SJCRH30 (cell line): Measurements from ENCODE around the gene UNKL. TPM values are rescaled to one million over a fixed set of nuclear protein-coding genes. Genes with fewer than 3 reads are reported as not detected.

Experiments used
- DNase-seq, 2 experiments: peaks; one replicate each; pipeline ENCODE4 v3.0.0-alpha.2; 2015 to 2020
- H3K27ac ChIP-seq: fragments of 250-450 bp; sonication (Bioruptor Pico); 2 replicates; pipeline ENCODE4 v1.5.1; 2020; ENCODE audit warnings: mild to moderate bottlenecking, moderate library complexity
- H3K27me3 ChIP-seq: fragments of 250-450 bp; sonication (Bioruptor Pico); 2 replicates; pipeline ENCODE4 v1.5.1; 2020; ENCODE audit warnings: mild to moderate bottlenecking, moderate library complexity
- H3K36me3 ChIP-seq: fragments of 250-450 bp; sonication (Bioruptor Pico); 2 replicates; pipeline ENCODE4 v1.5.1; 2020; ENCODE audit warnings: mild to moderate bottlenecking, moderate library complexity
- H3K4me1 ChIP-seq: fragments of 250-450 bp; sonication (Bioruptor Pico); 2 replicates; pipeline ENCODE4 v1.5.1; 2020; ENCODE audit warnings: mild to moderate bottlenecking, moderate library complexity
- H3K4me3 ChIP-seq: fragments of 250-450 bp; sonication (Bioruptor Pico); 2 replicates; pipeline ENCODE4 v1.5.1; 2020; ENCODE audit warnings: mild to moderate bottlenecking, moderate library complexity
- H3K9me3 ChIP-seq: fragments of 250-450 bp; sonication (Bioruptor Pico); replicated peaks from 2 replicates; pipeline ENCODE4 v1.5.1; 2020; ENCODE audit warnings: mild to moderate bottlenecking, moderate library complexity
- total RNA-seq: library from RNA; depleted of rRNA; stranded (reverse); fragments of >200 nt; shearing (Covaris generic); gene quantifications from 2 replicates; pipeline ENCODE4 v1.2.3, GENCODE V29; 2014

UNKL gene
- total RNA-seq, 1 experiment from 2014 or later: 9.8 TPM

DNA sequence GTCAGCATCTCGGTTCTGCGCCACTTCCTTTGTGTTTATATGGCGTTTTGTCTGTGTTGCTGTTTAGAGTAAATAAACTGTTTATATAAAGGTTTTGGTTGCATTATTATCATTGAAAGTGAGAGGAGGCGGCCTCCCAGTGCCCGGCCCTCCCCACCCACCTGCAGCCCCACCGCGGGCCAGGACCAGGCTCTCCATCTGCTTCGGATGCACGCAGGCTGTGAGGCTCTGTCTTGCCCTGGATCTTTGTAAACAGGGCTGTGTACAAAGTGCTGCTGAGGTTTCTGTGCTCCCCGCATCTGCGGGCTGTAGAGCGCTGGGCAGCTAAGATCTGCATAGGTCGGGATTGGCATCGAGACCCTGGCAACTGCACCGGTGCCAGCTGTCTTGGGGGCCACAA is 89.2 kb downstream of the UNKL start:
- Histone ChIP-seq H3K4me3 (no peak overlapping the region), H3K27me3 (no peaks in the 10 kb centered on the region), H3K27ac (no peak overlapping the region), H3K9me3 (no peaks in the 10 kb centered on the region), H3K36me3 (peaks cover 31% of the 10 kb centered on the region), H3K4me1 (no peaks in the 10 kb centered on the region)
- no peak for DNase-seq

DNA sequence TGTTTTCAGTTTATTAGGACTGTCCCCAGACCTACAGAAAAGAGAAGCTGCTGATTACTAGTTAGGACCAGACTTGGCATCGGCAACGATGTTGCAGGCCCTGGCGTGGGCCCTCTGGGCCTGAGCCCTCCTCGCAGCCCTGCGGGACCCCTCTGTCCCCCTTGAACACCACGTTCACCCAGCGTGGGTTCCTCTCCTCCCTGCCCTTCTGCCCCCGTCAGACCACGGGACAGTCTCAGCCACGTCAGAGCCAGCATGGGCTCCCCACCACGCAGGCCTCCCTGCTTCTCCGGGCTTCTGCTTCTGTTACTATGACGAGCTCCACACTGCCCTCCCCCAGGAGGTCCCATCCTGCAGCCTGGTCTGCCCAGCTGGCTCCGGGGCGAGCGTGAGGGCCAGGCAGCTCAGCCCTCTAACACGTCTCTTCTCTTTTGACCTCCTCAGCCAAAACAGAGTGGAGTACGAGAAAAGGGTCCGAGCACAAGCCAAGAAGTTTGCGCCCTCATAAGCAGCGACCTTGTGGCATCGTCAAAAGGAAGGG is 90.1 kb downstream of the UNKL start:
- Histone ChIP-seq H3K4me3 (no peak overlapping the region), H3K36me3 (peaks cover 40% of the 10 kb centered on the region), H3K4me1 (no peaks in the 10 kb centered on the region), H3K27ac (no peak overlapping the region), H3K9me3 (no peaks in the 10 kb centered on the region), H3K27me3 (no peaks in the 10 kb centered on the region)
- DNase-seq: no peak

DNA sequence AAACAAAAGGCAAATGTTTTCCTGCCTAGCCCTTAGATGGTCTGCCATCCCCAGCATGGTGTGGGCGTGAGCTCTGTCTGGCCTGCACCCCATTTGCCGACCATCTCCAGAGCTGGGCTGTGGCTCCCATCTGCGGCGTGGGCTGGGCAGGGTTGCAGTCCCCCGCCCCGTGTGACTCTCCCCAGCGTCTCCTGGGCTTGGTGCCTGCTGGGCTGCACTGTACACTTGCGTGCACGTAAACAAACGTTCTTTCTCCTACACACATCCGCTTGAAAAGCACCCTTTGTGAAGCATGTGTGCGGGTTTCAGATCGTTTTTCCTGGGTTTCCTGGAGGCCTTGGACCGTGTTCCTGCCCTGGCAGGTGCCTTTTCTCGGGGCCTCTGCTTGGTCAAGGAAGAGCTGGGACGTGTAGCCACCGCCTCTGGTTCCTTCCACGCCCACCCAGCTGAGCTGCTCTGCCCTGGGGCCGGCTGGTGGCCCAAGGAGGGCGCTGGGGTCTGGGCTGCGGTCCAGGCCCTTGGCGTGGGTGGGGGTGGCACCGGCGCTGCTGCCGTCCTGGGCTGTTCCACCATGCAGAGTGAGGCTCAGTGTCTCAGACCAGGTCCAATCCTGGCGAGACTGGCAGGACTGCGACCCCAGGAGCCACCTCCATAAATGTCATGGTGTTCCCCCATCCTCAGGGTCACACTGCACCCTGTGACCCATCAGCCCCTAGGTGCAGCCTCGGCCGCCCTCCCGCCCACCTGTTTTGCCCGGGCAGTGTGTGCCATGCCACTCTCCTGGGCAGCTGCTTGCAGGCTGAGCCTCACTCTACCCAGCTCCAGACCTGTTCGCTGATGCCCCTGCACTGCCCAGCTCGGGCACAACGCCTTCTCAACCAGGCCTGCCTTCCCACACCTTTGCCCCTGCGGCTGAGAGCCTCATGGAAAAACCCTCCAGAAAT is 90.9 kb downstream of the UNKL start:
- DNase-seq: no peak
- no peak overlapping the region for H3K4me3 ChIP-seq
- no peak overlapping the region for H3K27ac ChIP-seq
- no peaks in the 10 kb centered on the region for H3K9me3 ChIP-seq
- H3K27me3 ChIP-seq: no peaks in the 10 kb centered on the region
- H3K36me3 ChIP-seq: peaks cover 47% of the 10 kb centered on the region
- no peaks in the 10 kb centered on the region for H3K4me1 ChIP-seq

DNA sequence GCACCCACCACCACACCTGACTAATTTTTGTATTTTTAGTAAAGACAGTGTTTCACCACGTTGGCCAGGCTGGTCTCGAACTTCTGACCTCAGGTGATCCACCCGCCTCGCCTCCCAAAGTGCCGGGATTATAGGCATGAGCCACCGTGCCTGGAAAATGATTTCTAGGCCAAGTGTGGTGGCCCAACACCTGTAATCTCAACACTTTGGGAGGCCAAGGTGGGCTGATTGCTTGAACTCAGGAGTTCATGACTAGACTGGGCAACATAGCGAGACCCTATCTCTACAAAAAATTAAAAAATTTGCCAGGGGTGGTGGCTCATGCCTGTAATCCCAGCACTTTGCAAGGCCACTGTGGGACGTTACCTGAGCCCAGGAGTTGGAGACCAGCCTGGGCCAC is 92.1 kb downstream of the UNKL start:
- no peaks in the 10 kb centered on the region for H3K4me1 ChIP-seq
- H3K27me3 ChIP-seq: no peaks in the 10 kb centered on the region
- no peak overlapping the region for H3K4me3 ChIP-seq
- no peak for DNase-seq
- H3K36me3 ChIP-seq: peaks cover 59% of the 10 kb centered on the region
- no peaks in the 10 kb centered on the region for H3K9me3 ChIP-seq
- no peak overlapping the region for H3K27ac ChIP-seq

DNA sequence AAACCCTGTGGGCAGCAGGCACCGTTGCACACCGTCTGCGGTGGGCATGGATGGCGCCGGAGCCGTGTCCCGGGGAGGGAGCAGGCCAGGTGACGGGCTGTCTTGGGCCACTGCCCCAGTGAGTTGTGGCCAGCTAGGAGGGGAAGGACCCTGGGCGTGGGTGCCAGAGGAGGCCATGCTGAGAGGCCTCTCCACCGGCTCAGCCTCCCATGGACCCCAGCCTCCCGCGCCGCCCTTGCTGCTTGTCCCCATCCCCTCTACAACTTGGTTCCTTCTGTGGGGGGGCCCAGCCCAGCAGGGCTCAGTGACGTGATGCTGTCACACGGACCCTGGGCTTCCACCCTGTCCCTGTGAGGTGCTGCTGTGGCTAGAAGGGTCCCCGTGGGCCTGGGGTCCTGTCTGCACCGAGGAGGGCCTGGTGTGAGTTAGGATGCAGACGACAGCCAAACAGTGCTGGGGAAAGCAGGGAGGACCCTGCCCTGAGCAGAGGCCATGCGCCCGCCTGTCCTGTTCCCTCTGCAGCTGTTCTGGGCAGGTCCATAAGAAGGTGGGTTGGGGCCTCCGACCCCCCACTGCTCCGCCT is 93.8 kb downstream of the UNKL start:
- Histone ChIP-seq H3K4me3 (no peak overlapping the region), H3K36me3 (peaks cover 76% of the 10 kb centered on the region), H3K9me3 (no peaks in the 10 kb centered on the region), H3K27me3 (no peaks in the 10 kb centered on the region), H3K4me1 (no peaks in the 10 kb centered on the region), H3K27ac (no peak overlapping the region)
- DNase-seq: no peak

DNA sequence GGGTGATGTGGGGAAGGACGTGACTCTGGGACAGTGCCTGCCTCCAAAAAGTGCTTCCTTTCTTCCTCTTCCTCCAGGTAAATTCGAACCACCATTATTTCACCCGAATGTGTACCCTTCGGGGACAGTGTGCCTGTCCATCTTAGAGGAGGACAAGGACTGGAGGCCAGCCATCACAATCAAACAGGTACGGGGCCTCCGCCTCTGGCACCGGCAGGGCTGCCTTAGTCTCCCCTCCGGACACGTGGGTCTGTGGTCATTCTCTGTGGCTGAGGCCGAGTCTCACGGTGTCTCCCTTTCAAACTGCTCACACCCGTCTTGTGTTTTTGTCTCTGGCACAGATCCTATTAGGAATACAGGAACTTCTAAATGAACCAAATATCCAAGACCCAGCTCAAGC is 94.4 kb downstream of the UNKL start:
- Histone ChIP-seq H3K9me3 (no peaks in the 10 kb centered on the region), H3K36me3 (peaks cover 81% of the 10 kb centered on the region)
- no peak for DNase-seq

DNA sequence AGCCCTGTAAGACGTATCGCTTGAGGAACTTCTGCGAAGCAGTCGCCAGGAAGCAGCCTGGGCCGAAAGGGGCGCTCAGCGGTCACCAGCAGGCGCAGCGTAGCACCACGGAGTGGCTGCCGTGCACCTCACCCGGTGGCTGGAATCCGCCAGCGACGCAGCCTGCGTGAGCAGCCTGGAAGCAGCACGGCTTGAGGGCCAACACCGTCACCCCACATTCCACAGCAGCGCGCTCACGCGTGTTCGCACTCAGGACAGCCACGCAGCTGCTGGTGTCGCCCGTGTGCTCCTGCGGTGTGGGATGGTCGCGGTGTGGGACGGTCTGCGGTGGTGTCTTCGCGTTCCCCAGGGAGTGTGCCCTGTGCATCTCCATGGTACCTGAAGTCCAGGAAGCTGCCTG is 95.5 kb downstream of the UNKL start:
- Histone ChIP-seq H3K4me1 (no peaks in the 10 kb centered on the region), H3K27ac (no peak overlapping the region), H3K27me3 (no peaks in the 10 kb centered on the region), H3K4me3 (no peak overlapping the region), H3K36me3 (peaks cover 81% of the 10 kb centered on the region), H3K9me3 (no peaks in the 10 kb centered on the region)
- DNase-seq: no peak

More for the DNA sequence above, 94.4 kb downstream of the UNKL start:
- H3K27ac ChIP-seq: no peak overlapping the region
- no peaks in the 10 kb centered on the region for H3K27me3 ChIP-seq
- H3K4me3 ChIP-seq: no peak overlapping the region
- no peaks in the 10 kb centered on the region for H3K4me1 ChIP-seq

DNA sequence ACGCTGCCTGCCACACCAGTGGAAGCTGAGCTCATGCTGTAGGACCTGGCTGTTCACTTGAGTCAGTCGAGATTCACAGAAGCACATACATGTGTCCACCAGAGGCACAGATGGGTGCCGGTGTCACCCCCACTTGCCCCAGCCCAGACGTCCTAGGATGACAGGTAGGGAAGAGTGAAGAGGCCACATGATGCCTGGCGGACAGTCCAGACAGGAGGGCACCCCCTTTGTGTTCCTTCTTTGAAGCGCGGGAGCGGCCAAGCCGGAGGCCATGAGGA is 96.3 kb downstream of the UNKL start:
- DNase-seq: no peak
- Histone ChIP-seq H3K4me3 (no peak overlapping the region), H3K27me3 (no peaks in the 10 kb centered on the region), H3K9me3 (no peaks in the 10 kb centered on the region), H3K4me1 (no peaks in the 10 kb centered on the region), H3K27ac (no peak overlapping the region), H3K36me3 (peaks cover 82% of the 10 kb centered on the region)

DNA sequence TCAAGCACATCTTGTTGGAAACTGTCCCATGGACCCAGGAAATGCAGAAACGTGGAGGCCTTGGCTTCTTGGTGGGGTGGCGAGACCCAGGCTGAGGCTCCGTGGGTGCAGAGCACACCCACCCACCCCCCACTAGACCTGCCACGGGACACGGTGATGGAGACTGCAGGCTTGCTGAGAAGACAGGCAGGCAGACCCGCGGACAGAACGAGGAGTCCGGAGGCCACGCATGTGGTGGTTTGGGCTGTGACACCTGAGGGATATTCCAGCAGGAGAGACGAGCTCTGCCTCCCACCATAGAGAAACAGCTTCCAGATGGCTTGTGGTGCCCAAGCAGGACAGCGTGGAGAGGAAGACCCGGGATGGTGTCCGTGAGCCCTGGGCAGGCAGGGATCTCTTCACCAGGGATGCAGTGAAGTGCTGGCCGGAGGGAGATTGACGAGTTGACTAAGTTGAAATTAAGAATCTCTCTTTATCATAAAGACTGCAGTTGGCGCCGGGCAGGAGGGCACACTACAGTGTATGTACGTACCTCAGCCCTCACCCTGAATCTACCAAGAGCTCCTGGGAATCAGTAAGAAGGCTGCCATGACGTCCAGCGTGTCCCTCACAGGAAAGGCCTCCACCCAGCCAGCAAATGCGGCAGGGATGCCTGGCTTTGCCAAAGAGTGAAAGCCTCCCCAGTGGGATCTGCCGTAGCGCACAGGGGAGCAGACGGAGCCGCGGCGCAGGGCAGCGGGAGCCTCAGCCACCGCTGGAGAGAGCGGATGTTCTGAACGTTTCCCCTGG is 96.8 kb downstream of the UNKL start:
- Histone ChIP-seq H3K27me3 (no peaks in the 10 kb centered on the region), H3K4me1 (no peaks in the 10 kb centered on the region), H3K36me3 (peaks cover 85% of the 10 kb centered on the region), H3K4me3 (no peak overlapping the region), H3K9me3 (no peaks in the 10 kb centered on the region), H3K27ac (no peak overlapping the region)
- no peak for DNase-seq

DNA sequence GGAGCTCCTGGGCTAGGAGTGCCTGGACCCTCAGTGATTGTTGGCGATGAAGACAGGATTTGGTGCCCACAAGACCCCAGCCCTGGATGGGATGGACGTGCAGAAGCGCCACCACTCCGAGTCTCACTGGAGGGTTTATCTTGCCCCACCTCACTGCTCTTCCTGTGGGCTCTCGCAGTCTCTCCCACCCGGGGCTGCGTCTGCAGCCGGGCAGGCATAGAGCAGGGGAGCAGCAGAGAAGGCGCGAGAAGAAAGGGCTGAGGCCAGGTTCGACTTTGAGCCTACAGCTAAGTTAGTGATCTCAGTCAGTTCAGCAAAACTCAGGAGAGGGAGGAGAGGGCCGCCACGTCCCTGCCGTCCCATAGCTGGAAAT is 98.5 kb downstream of the UNKL start:
- peaks cover 84% of the 10 kb centered on the region for H3K36me3 ChIP-seq
- DNase-seq: no peak
- no peak overlapping the region for H3K27ac ChIP-seq
- H3K9me3 ChIP-seq: no peaks in the 10 kb centered on the region
- H3K27me3 ChIP-seq: no peaks in the 10 kb centered on the region
- H3K4me1 ChIP-seq: peaks cover 4% of the 10 kb centered on the region; the same call in 1 of the 2 replicates
- H3K4me3 ChIP-seq: no peak overlapping the region

DNA sequence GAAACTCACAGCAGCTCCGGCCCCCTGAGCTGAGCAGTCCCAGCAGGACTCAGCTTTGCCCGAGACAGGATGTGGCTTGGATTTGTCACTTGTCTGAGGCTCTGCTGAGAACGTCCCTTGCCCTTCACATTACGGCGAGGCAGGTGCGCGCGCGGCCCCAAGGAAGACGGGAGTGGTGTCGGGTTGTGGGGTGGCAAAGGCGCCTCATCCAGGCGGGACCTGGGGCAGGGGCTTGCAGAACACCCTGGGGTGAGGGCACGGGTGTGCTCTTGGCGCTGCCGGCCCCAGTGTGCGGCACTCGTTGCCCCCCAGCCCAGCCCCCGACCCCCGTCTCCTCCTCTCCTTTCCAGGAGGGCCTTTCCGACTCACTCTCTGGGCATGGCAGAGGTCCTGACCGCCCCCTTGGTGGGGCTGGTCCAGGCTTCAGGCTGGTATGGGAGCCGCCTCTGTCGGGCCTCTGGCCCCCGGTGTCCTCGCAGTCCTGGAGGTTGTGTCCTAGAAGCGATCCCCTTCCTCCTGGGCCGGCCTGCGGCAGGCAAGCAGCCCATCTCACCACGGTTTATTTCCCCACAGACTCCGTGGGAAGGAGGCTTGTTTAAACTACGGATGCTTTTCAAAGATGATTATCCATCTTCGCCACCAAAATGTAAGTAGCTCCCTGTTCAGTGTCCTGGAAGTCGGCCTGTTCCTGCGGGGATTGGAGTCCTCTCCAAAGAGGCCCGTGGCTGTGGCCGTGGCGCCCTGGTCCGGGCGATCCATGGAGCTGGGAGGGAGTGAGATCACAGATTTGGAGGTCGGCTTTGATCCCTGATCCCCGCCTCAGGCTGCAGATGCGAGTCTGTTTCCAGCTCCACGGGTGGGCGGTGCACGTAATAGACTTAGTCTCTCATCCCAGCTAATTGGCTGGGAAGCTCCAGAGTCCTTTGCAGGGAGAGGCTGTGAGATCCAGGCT is 99.1 kb downstream of the UNKL start:
- H3K9me3 ChIP-seq: no peaks in the 10 kb centered on the region
- no peak overlapping the region for H3K27ac ChIP-seq
- no peak for DNase-seq
- H3K4me1 ChIP-seq: peaks cover 4% of the 10 kb centered on the region; the same call in 1 of the 2 replicates
- peaks cover 77% of the 10 kb centered on the region for H3K36me3 ChIP-seq
- H3K4me3 ChIP-seq: no peak overlapping the region
- no peaks in the 10 kb centered on the region for H3K27me3 ChIP-seq

DNA sequence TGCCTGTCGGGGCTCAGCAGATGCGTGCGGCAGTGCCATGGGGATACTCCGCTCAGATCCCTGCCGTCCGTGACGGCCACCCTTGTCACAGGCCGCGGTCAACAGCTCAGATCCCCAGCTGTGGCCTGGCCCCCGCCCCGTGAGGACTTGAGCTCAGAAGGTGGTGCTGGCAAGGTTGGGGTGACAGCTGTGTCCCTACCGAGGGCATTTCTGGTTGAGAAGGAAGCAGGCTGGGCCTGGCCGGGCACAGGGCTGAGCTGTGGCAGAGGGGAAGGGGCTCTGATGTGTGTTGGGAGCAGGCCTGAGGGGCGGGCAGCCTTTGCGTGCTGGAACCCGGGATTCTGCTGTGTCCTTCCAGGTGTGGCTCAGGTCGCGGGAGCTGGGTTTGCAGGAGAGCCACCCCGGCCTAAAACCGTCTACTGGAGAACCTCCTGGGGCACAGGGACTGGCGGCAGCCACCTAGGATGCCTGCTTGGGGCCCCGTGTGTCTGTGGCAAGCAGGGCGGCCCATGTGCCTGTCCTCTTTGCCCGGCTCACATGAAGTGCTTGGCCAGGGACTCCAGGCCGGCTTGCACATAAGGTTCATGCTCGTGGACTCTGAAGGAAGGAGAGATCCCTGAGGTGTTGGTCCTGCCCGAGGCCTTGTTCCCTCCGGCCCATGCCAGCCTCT is 100.0 kb downstream of the UNKL start:
- H3K27ac ChIP-seq: no peak overlapping the region
- DNase-seq: no peak
- no peaks in the 10 kb centered on the region for H3K27me3 ChIP-seq
- no peak overlapping the region for H3K4me3 ChIP-seq
- peaks cover 69% of the 10 kb centered on the region for H3K36me3 ChIP-seq
- H3K4me1 ChIP-seq: peaks cover 4% of the 10 kb centered on the region; the same call in 1 of the 2 replicates
- no peaks in the 10 kb centered on the region for H3K9me3 ChIP-seq

DNA sequence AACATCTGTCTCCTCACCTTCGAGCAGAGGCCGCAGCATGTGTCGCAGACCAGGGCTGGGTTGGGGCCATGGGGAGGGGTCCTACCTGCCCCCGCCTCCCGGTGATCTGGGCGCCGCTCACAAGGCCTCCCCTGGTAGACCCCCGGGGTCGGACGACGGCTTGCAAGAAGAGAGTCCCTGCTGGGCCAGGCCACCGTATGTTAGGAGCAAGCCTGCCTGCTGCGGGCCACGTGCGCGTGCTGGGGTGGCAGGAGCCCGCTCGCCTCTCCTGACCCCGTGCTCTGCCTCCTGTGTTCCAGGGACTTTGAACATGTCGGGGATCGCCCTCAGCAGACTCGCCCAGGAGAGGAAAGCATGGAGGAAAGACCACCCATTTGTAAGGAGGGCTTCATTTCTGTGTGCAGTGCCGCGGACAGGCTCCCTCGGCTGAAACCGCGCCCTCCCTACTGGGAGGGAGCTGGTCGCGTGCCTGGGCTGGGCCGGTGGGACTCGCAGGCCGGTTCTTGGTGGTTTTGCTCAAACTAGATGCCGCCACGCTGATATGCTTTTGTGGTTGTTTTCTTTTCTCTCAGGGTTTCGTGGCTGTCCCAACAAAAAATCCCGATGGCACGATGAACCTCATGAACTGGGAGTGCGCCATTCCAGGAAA is 100.7 kb downstream of the UNKL start:
- Histone ChIP-seq H3K27ac (no peak overlapping the region), H3K9me3 (no peaks in the 10 kb centered on the region), H3K36me3 (peaks cover 62% of the 10 kb centered on the region), H3K27me3 (no peaks in the 10 kb centered on the region), H3K4me1 (peaks cover 4% of the 10 kb centered on the region; the same call in 1 of the 2 replicates), H3K4me3 (no peak overlapping the region)
- DNase-seq: no peak
